Astrocyte of the hippocampus (primary cell): ENCODE measurements around the gene LRBA.

Experiments
- DNase-seq: peaks from one replicate; pipeline ENCODE4 v3.0.0; 2011; ENCODE audit warnings: low read depth, low spot score

LRBA gene

GRCh38 chr4:150590631-150591030, 424.5 kb downstream of the LRBA start:
- no peak for DNase-seq

- DNase-seq, result no peak
Observed at GRCh38 chr4:150589157-150589556, 425.9 kb downstream of the LRBA start.

- no peak for DNase-seq
Observed at GRCh38 chr4:150588316-150588715, 426.8 kb downstream of the LRBA start.

GRCh38 chr4:150586162-150586810, 428.8 kb downstream of the LRBA start:
- DNase-seq, result no peak

- DNase-seq, result no peak
Observed at GRCh38 chr4:150585611-150586010, 429.5 kb downstream of the LRBA start.

GRCh38 chr4:150584111-150584915, 430.8 kb downstream of the LRBA start:
- no peak for DNase-seq

GRCh38 chr4:150583287-150584110, 431.6 kb downstream of the LRBA start:
- DNase-seq, result peak; percentile 76

GRCh38 chr4:150582873-150583286, 432.2 kb downstream of the LRBA start:
- peak; percentile 64 for DNase-seq

- DNase-seq, result peak; percentile 53
Observed at GRCh38 chr4:150582146-150582872, 432.8 kb downstream of the LRBA start, which contains the start of gene MAB21L2. MAB21L2 (plus strand) TSS chr4:150582151; CDS start chr4:150583030, 879 bp downstream.

GRCh38 chr4:150581641-150582051, 433.4 kb downstream of the LRBA start:
- DNase-seq, result peak; percentile 82

GRCh38 chr4:150581056-150581605, 434.0 kb downstream of the LRBA start:
- no peak for DNase-seq

- DNase-seq, result no peak
Observed at GRCh38 chr4:150580306-150580705, 434.8 kb downstream of the LRBA start.

GRCh38 chr4:150579551-150580234, 435.4 kb downstream of the LRBA start:
- DNase-seq, result peak; percentile 69

GRCh38 chr4:150578745-150579501, 436.2 kb downstream of the LRBA start:
- DNase-seq, result peak; percentile 68

- DNase-seq, result no peak
Observed at GRCh38 chr4:150577796-150578195, 437.3 kb downstream of the LRBA start.

- DNase-seq, result no peak
Observed at GRCh38 chr4:150574678-150575077, 440.4 kb downstream of the LRBA start.

GRCh38 chr4:150573534-150573933, 441.6 kb downstream of the LRBA start:
- DNase-seq, result peak; percentile 26

GRCh38 chr4:150572704-150573504, 442.2 kb downstream of the LRBA start:
- no peak for DNase-seq

GRCh38 chr4:150570862-150571261, 444.2 kb downstream of the LRBA start:
- DNase-seq, result no peak
